B cell (primary cell): ENCODE measurements around the gene ACOXL. TPM values are rescaled to one million over a fixed set of nuclear protein-coding genes. Genes with fewer than 3 reads are reported as not detected.

Source experiments
- ATAC-seq: fragments of 200-7000 bp; cut with Tn5 transposase; one replicate; pipeline ENCODE4 v1.10.0; 2021; ENCODE audit warnings: low read depth, mild to moderate bottlenecking, moderate number of reproducible peaks, moderate library complexity
- CTCF ChIA-PET: fragments of 350-600 bp; sonication (Branson Sonifier 250); formaldehyde crosslinking; loops from one replicate; lab custom pipeline; 2021; ENCODE audit warnings: antibody characterized with exemption, inconsistent platforms; lab: Charles Lee
- POLR2A ChIA-PET: fragments of 350-600 bp; sonication (Branson Sonifier 250); formaldehyde crosslinking; loops from one replicate; lab custom pipeline; 2021; ENCODE audit warnings: antibody characterized with exemption; lab: Charles Lee
- DNase-seq: peaks from one replicate; pipeline ENCODE4 v3.0.0; 2013
- H2AFZ ChIP-seq: 2 replicates; pipeline ENCODE4 v1.6.1; 2012; ENCODE audit warnings: mild to moderate bottlenecking, low read depth, low read length; ENCODE audit not compliant: insufficient read depth, poor library complexity, severe bottlenecking
- H3K27ac ChIP-seq, 2 donors: 1 replicate in 1 of 2; 2 replicates in 1 of 2; pipeline ENCODE4 v1.5.1; 2012 to 2013; ENCODE audit warnings: low read length in 2 of 2, mild to moderate bottlenecking in 2 of 2, moderate library complexity in 1 of 2
- H3K27me3 ChIP-seq, 4 experiments: fragments of 200-600 bp in 1 of 4; sonication (generic) in 1 of 4; replicated peaks in 1 of 4; 1 replicate in 2 of 4; 2 replicates in 2 of 4; pipeline versions ENCODE4 v1.6.1 to v1.7.0; 2013 to 2016; ENCODE audit warnings: low read length in 3 of 4, mild to moderate bottlenecking in 2 of 4, mixed read lengths in 1 of 4, moderate library complexity in 1 of 4; ENCODE audit not compliant: insufficient read depth in 4 of 4, control insufficient read depth in 3 of 4; ENCODE audit errors: control extremely low read depth in 1 of 4
- H3K36me3 ChIP-seq, 2 experiments: replicated peaks in 1 of 2; 1 replicate in 1 of 2; 2 replicates in 1 of 2; pipeline versions ENCODE4 v1.6.1 to v1.7.1; 2013; ENCODE audit warnings: low read length in 1 of 2; ENCODE audit not compliant: insufficient read depth in 2 of 2, control insufficient read depth in 1 of 2; ENCODE audit errors: control extremely low read depth in 1 of 2, extremely low read depth in 1 of 2
- H3K4me1 ChIP-seq, 2 donors: fragments of 200-600 bp in 1 of 2; sonication (generic) in 1 of 2; 1 replicate in 1 of 2; 2 replicates in 1 of 2; pipeline versions ENCODE4 v1.5.1 to v1.6.1; 2013 to 2017; ENCODE audit warnings: low read length in 2 of 2; ENCODE audit not compliant: control insufficient read depth in 2 of 2, insufficient read depth in 2 of 2
- H3K4me2 ChIP-seq: replicated peaks from 2 replicates; pipeline ENCODE3; 2012; ENCODE audit warnings: mild to moderate bottlenecking, low read depth, low read length; ENCODE audit not compliant: poor library complexity, severe bottlenecking
- H3K4me3 ChIP-seq, 5 experiments: fragments of 200-600 bp in 1 of 5; sonication (generic) in 1 of 5; 1 replicate in 3 of 5; 2 replicates in 2 of 5; pipeline versions ENCODE4 v1.5.1 to v1.7.0; 2011 to 2016; ENCODE audit warnings: low read length in 4 of 5, mild to moderate bottlenecking in 4 of 5, low read depth in 2 of 5, control low read depth in 1 of 5, moderate library complexity in 1 of 5; ENCODE audit not compliant: insufficient read depth in 1 of 5; ENCODE audit errors: control extremely low read depth in 1 of 5, extremely low read depth in 1 of 5
- H3K79me2 ChIP-seq: fragments of 200-600 bp; sonication (generic); one replicate; pipeline ENCODE4 v1.6.0; 2016; ENCODE audit warnings: low read length; ENCODE audit not compliant: control insufficient read depth, insufficient read depth
- H3K9ac ChIP-seq: fragments of 200-600 bp; sonication (generic); 2 replicates; pipeline ENCODE4 v1.6.1; 2017; ENCODE audit warnings: mild to moderate bottlenecking, low read length, moderate library complexity
- H3K9me3 ChIP-seq, 3 donors: one replicate each; pipeline versions ENCODE4 v1.6.1 to v1.7.1; 2013; ENCODE audit warnings: low read length in 2 of 3; ENCODE audit not compliant: control insufficient read depth in 2 of 3, insufficient read depth in 1 of 3; ENCODE audit errors: control extremely low read depth in 1 of 3
- H4K20me1 ChIP-seq: 2 replicates; pipeline ENCODE4 v1.6.0; 2012; ENCODE audit warnings: mild to moderate bottlenecking, low read length; ENCODE audit not compliant: insufficient read depth, control insufficient read depth, poor library complexity, severe bottlenecking
- H3K27ac Mint-ChIP-seq: one replicate; pipeline ENCODE4 v1.8.0; 2021; ENCODE audit warnings: mixed read lengths
- H3K27me3 Mint-ChIP-seq: one replicate; pipeline ENCODE4 v1.8.0; 2021; ENCODE audit warnings: mixed read lengths
- H3K4me1 Mint-ChIP-seq: one replicate; pipeline ENCODE4 v1.8.0; 2021; ENCODE audit warnings: mixed read lengths
- H3K4me3 Mint-ChIP-seq: one replicate; pipeline ENCODE4 v1.8.0; 2021; ENCODE audit warnings: mixed read lengths
- H3K9me3 Mint-ChIP-seq: one replicate; pipeline ENCODE4 v1.8.0; 2022; ENCODE audit warnings: mixed read lengths; ENCODE audit not compliant: insufficient read depth
- CTCF ChIP-seq: fragments of 200-600 bp; IDR thresholded peaks from one replicate; pipeline ENCODE4 v1.8.0; 2022; ENCODE audit warnings: antibody characterized with exemption, mild to moderate bottlenecking
- EZH2 ChIP-seq: IDR thresholded peaks from 2 replicates; pipeline ENCODE4 v1.6.1; 2012; ENCODE audit warnings: borderline replicate concordance, low read depth, mild to moderate bottlenecking, moderate library complexity, low read length; ENCODE audit not compliant: insufficient read depth, poor library complexity, severe bottlenecking
- WGBS: methylation state at CpG from one replicate; pipeline ENCODE4 v1.1.5; 2013; ENCODE audit warnings: missing lambda C conversion rate; ENCODE audit not compliant: insufficient coverage; 5-methylcytosine and 5-hydroxymethylcytosine counted together
- intact Hi-C: fragments of 100-400 bp; cut with micrococcal nuclease; formaldehyde crosslinking; loops from one replicate; pipeline ENCODE4 v1.10.0; 2022
- polyA plus RNA-seq: library from polyadenylated mRNA; depleted of rRNA; stranded (reverse); fragments of >200 nt; gene quantifications from 2 replicates; pipeline ENCODE4 v1.2.3, GENCODE V29; 2012
- total RNA-seq, 2 donors: library from RNA; stranded (reverse); fragments of 120-200 nt in 1 of 2; gene quantifications; 1 replicate in 1 of 2; 2 replicates in 1 of 2; pipeline versions ENCODE4 v1.2.3 to v1.2.4, GENCODE V29; 2013 to 2022

The ACOXL gene
- total and polyA plus RNA-seq, 2 donors (not counting 1 experiment from before 2014, with no cell fraction given), result 0.06 TPM; not detected in 1

GRCh38 chr2:110858135-110858725, 125.9 kb downstream of the ACOXL start:
- intact Hi-C loops, result no loop called here
- peaks cover 13% of the 10 kb centered on the region for H3K27me3 Mint-ChIP-seq
- Histone ChIP-seq H3K79me2 (no peaks in the 10 kb centered on the region), H3K27me3 (peaks cover 0 to 4% (median 2%) of the 10 kb centered on the region in 4 experiments), H3K4me3 (no peak overlapping the region), H3K4me2 (peak overlapping the region; percentile 45), H2AFZ (peak overlapping the region; percentile 32), H3K36me3 (no peaks in the 10 kb centered on the region), H3K9me3 (no peaks in the 10 kb centered on the region), H3K27ac (peak overlapping the region in 1 of 2 donors; percentile 18), H3K9ac (peak overlapping the region; percentile 18), H3K4me1 (peaks cover 21 to 27% of the 10 kb centered on the region in 2 donors), H4K20me1 (no peaks in the 10 kb centered on the region)
- peak overlapping the region; percentile 66 for H3K4me3 Mint-ChIP-seq
- WGBS, result 47% methylated on average over 8 of the region's 12 CpGs
- H3K4me1 Mint-ChIP-seq, result peaks cover 38% of the 10 kb centered on the region
- DNase-seq, result peak; percentile 64
- peak overlapping the region; percentile 57 for H3K27ac Mint-ChIP-seq
- ChIA-PET CTCF (interaction anchor here (0.7 to 2.2 kb wide), 3 partner anchors 46 to 262 kb away, joined by 3 to 16 read pairs (median 5); partner anchors contain the start of gene BCL2L11), POLR2A (interaction anchor here (0.6 kb wide), 1 partner anchor 262 kb away, joined by 7 read pairs; no protein-coding TSS in a partner anchor)
- H3K9me3 Mint-ChIP-seq, result no peaks in the 10 kb centered on the region
- ATAC-seq, result peak; percentile 86
- no peak for TF ChIP-seq EZH2
- no peak for TF ChIP-seq CTCF
